GM12873 (cell line): ENCODE data around the gene ABHD8.

Source experiments
- TF ChIP-seq, protein P1 (sequence below): IDR thresholded peaks from 2 replicates; pipeline ENCODE4 v1.5.1; 2012; ENCODE audit warnings: low read depth, mild to moderate bottlenecking, moderate library complexity, low read length, control low read depth; ENCODE audit not compliant: insufficient read depth; ENCODE audit errors: missing control alignments

ABHD8 gene, protein sequence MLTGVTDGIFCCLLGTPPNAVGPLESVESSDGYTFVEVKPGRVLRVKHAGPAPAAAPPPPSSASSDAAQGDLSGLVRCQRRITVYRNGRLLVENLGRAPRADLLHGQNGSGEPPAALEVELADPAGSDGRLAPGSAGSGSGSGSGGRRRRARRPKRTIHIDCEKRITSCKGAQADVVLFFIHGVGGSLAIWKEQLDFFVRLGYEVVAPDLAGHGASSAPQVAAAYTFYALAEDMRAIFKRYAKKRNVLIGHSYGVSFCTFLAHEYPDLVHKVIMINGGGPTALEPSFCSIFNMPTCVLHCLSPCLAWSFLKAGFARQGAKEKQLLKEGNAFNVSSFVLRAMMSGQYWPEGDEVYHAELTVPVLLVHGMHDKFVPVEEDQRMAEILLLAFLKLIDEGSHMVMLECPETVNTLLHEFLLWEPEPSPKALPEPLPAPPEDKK

DNA sequence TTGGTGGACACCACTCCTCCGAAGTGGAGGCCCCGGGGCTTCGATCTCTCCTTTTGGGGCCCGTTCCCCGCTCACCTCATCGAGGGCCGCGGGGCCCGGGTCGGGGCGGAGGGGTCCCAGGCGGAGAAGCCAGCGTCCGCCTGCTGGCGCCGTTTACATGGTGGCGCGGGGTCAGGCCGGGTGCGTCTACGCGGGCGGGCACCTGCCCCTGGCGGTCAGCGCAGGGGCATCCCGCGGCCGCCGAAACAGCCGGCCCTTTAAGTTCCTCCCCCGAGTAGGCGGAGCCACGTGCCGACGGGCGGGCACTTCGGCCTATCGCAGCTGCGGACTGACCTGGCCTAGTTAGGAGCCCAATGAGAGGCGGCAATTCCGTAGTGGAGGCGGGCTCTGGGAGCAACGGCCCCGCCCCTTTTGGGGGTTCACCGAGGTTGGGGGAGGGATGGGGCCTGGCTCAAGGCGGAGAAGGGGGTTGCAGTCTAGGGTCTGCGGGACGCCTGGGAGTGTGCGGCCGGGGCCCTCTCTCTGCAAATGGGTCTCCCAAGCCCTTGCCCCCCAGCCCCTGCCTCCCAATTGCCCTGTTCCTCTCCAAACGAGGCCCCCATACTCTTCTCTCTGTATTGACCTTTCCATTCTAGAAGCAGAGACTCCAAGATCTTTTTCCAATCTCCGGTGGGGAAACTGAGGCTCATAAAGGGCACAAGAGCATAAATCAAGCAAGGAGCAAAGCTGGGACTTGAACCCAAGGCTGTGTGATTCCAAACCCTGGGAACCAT is at the start of gene ABHD8:
TSS of gene ABHD8 (minus strand) at position 259 of the 773 bp plus-strand sequence. CDS start 1,809 bp downstream, outside the sequence.
- TF ChIP-seq, protein P1, sequence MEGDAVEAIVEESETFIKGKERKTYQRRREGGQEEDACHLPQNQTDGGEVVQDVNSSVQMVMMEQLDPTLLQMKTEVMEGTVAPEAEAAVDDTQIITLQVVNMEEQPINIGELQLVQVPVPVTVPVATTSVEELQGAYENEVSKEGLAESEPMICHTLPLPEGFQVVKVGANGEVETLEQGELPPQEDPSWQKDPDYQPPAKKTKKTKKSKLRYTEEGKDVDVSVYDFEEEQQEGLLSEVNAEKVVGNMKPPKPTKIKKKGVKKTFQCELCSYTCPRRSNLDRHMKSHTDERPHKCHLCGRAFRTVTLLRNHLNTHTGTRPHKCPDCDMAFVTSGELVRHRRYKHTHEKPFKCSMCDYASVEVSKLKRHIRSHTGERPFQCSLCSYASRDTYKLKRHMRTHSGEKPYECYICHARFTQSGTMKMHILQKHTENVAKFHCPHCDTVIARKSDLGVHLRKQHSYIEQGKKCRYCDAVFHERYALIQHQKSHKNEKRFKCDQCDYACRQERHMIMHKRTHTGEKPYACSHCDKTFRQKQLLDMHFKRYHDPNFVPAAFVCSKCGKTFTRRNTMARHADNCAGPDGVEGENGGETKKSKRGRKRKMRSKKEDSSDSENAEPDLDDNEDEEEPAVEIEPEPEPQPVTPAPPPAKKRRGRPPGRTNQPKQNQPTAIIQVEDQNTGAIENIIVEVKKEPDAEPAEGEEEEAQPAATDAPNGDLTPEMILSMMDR: peak; percentile 46

DNA sequence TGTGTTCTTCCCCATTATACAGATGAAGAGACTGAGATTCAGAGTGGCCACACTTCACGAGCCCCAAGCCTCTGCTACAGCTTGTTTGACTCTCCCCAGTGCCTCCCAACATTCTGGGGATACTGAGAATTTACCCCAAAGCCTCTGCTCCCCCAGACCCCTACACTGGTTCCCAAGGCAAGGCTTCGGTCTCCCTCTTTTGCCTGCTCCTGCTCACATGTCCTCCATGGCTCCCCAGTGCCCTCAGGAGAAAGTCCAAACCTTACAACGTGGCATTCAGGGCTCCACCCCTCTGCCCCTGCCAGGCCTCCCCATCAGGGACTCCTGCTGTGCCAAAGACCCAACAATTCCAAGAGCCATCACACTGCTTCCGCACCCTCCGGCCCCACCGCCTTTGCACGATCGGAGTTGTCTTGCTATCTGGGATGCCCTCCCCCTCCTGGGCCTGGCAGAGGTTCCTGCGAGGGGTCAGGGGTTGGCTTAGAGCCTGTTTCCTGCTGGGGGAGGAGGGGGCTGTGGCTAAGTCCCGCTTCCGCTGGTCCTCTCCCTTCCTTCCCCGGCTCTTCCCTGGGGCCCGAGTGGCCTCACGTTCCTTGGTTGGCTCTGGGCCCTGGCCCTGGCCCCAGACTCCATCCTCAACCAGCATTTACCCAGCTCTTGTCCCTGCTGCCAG is 49.5 kb upstream of the ABHD8 start:
- TF ChIP-seq, protein P1: no peak

DNA sequence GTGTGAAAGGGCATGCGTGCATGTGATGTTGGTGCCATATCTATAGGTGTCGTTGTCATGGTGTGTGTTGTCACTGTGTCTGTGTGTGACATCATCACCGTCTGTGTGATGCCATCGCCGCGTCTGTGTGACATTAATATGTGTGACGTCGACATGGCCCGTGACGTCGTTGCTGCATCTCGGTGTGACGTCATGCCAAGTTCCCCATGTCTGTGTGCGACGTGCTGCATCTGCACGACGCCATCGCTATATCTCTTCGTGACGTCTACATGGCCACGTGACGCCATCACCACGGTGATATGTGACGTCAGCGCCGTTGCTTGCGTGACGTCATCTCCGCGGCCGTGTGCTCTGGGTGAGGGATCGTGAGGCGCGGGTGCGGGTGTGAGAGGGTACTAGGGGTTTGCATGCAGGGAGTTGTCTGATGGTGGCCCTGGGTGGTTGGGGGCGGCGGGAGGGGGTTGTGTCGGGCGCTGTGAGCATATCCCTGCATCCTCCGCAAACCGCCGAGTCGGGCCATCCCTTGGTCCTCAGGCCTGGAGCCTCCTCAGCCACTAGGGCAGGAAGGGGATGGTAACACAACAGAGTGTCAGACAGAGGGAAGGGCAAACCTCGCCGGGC is 48.7 kb upstream of the ABHD8 start:
- TF ChIP-seq, protein P1: no peak

DNA sequence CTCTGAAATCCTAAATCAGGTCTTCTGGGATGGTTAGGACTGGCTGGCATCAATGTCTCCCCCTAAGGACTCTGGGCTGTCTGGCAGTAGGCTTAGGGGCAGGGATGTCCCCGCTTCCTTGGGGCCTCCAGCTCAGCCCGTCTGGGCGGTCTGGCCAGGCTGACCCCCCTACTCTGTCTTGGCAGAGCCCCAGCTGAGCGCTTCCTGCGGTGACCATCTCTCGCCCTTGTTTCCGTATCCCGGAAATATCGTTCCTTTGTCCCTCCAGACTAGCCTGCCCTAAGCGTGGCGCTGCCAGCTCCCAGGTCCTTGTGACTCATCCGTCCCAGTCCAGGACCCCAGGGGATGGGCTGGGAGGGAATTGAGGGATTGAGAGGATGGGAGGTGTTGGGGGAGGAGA is 45.5 kb upstream of the ABHD8 start:
- TF ChIP-seq, protein P1: no peak

DNA sequence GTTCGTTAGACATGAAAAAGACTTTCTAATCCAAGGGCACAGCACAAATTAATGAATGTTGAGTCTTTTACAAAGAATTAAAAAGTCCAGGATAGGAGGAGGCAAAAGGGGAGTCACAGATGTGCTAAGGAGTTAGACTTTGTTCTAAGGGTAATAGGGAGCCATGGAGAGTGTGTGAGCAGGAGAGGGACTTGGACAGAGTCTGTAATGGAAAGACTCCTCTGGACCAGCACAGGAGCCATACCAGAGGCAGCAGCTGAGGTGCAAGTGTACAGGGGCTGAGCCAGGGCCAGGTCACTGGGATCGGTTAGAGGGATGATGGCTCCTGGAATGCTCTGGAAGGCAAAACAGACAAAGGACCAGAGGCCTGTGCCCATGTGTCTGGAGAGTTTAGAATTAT is 44.7 kb upstream of the ABHD8 start:
- TF ChIP-seq, protein P1: no peak

DNA sequence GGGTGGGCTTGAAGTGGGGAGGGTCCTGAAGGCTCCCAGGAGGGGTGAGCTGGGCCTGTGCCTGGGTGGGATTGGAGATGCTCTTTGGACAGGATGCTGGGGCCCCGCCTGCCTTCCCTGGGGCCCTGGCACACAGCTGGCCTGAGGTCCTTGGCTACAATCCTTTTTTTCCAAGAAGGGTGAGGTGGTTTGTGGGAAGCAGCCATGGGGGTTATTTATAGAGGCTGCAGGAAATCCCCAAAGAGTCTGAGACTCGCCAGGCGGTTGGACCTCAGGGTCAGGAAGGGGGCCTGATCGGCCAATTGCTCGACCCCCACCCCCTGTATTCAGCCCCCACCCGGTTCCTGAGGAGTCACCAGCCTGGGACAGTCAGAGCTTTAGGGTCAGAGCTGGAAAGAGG is 44.1 kb upstream of the ABHD8 start:
- TF ChIP-seq, protein P1: no peak
